OCI-LY3 (cell line): ENCODE data around the gene TP53BP1.

ENCODE experiments used
- EZH2phosphoT487 ChIP-seq: fragments of 200-600 bp; shearing (Covaris generic); IDR thresholded peaks from 2 replicates; pipeline ENCODE4 v1.6.1; 2018; ENCODE audit warnings: antibody characterized with exemption, mixed run types, low read depth
- TF ChIP-seq, protein P1 (sequence below): fragments of 200-600, 300-600 bp; sonication (generic); IDR thresholded peaks from 2 replicates; pipeline ENCODE4 v1.5.1; 2014; ENCODE audit warnings: antibody characterized with exemption, low read length, low read depth

DNA sequence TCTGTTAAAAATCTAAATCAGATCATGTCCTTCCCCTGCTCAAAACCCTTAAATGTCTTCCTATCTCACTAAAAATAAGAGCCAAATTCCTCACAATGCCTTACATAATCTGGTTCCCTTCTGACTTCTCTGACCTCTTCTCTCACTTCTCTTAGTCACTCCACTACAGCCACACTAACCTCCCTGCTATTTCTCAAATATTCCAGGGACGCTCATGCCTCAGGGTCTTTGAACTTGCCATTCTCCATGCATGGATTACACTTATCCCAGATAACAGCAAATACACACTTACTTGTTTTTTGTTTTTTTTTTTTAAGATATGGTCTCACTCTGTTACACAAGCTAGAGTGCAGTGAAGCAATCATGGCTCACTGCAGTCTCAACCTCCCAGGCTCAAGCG, 8.5 kb downstream of the TP53BP1 start:
- TF ChIP-seq, protein P1, sequence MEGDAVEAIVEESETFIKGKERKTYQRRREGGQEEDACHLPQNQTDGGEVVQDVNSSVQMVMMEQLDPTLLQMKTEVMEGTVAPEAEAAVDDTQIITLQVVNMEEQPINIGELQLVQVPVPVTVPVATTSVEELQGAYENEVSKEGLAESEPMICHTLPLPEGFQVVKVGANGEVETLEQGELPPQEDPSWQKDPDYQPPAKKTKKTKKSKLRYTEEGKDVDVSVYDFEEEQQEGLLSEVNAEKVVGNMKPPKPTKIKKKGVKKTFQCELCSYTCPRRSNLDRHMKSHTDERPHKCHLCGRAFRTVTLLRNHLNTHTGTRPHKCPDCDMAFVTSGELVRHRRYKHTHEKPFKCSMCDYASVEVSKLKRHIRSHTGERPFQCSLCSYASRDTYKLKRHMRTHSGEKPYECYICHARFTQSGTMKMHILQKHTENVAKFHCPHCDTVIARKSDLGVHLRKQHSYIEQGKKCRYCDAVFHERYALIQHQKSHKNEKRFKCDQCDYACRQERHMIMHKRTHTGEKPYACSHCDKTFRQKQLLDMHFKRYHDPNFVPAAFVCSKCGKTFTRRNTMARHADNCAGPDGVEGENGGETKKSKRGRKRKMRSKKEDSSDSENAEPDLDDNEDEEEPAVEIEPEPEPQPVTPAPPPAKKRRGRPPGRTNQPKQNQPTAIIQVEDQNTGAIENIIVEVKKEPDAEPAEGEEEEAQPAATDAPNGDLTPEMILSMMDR: no peak
- no peak for TF ChIP-seq EZH2phosphoT487
